HG03064 (cell line): ENCODE measurements around the gene L1TD1.
"Not testable (repeated sequence)": the region's sequence is repeated elsewhere in the genome, so short reads cannot be mapped to it uniquely, and the experiment has no call there.

Experiments used
- ATAC-seq: cut with Tn5 transposase; IDR thresholded peaks from one replicate; pipeline ENCODE4 v1.9.1; 2021; ENCODE audit warnings: low read depth; ENCODE audit not compliant: unreplicated experiment

Gene L1TD1, protein sequence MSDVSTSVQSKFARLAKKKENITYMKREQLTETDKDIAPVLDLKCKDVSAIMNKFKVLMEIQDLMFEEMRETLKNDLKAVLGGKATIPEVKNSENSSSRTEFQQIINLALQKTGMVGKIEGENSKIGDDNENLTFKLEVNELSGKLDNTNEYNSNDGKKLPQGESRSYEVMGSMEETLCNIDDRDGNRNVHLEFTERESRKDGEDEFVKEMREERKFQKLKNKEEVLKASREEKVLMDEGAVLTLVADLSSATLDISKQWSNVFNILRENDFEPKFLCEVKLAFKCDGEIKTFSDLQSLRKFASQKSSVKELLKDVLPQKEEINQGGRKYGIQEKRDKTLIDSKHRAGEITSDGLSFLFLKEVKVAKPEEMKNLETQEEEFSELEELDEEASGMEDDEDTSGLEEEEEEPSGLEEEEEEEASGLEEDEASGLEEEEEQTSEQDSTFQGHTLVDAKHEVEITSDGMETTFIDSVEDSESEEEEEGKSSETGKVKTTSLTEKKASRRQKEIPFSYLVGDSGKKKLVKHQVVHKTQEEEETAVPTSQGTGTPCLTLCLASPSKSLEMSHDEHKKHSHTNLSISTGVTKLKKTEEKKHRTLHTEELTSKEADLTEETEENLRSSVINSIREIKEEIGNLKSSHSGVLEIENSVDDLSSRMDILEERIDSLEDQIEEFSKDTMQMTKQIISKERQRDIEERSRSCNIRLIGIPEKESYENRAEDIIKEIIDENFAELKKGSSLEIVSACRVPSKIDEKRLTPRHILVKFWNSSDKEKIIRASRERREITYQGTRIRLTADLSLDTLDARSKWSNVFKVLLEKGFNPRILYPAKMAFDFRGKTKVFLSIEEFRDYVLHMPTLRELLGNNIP

DNA sequence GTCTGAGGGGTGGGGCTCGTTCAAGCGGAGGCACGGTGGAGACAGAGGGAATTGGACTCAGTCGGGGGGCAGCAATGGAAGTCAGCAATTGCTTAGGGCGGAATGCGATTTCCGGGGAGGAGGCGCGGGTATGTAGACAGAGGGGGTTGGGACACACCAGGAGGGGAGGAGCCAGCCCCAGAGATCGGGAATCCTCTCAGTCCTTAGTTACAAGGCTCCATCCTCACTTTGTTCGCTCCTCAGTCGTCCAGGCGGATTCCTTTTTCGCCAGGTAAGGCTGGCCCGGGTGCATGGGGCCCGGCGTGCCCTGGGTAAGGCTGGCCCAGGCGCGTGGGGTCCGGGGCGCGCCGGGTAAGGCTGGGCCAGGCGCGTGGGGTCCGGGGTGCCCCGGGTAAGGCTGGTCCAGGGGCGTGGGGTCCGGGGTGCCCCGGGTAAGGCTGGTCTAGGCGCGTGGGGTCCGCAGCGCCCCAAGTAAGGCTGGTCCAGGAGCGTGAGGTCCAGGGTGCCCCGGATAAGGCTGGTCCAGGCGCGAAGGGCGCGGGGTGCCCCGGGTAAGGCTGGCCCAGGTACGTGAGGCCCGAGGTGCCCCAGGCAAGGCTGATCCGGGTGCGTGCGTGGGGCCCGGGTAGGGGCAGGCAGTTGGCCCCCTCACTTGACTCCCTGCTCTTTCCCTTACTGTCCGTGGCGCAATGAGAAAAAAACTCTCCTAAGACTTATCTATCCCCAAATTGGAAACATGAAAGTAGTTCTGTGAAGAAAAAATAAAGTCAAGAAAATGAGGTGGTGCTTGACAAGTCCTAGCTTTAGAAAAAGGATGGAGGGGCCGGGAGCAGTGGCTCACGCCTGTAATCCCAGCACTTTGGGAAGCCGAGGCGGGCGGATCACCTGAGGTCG, at the start of gene L1TD1:
Gene L1TD1 (plus strand): TSS at position 199 of the 894 bp plus-strand sequence. CDS start 11,780 bp downstream, outside the sequence.
- ATAC-seq, result no peak

DNA sequence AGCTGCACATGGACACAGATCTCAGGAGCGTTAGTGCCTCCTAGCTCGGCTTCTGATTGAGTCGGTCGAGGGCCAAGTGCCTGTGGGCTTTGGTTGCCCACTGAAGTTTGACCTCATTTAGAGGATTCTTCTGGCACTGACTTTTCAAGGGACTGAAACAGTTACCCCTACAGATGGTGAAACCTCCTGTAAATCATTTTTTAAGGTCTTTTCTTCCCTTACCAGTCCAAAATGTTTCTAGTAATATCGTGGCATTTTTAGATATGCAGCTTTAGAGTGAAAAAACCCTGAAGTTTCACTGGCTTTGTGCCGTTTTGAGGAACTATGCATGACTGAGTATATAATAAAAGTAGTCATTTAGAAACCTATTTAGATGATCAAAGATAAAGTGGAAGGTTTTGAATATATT, 34.7 kb upstream of the L1TD1 start:
- peak; percentile 77 for ATAC-seq

DNA sequence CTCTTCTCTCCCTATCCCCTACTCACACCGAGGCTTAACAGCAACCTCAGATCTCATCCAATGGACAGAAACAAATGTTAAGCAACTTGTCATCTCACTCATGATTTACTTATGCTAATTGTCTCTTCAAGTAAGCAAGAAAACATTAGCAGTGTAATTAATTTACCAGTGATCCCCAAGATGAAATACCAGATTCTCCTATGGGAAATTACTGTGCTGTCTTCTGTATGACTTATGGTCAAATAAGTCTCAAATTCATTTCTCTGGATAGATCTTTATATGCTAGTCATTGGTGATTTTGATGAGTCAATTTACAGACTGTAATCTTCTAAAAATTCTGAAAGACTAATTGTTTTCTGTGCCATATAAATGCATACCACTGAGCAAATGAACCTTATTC, 32.9 kb upstream of the L1TD1 start:
- ATAC-seq, result no peak

DNA sequence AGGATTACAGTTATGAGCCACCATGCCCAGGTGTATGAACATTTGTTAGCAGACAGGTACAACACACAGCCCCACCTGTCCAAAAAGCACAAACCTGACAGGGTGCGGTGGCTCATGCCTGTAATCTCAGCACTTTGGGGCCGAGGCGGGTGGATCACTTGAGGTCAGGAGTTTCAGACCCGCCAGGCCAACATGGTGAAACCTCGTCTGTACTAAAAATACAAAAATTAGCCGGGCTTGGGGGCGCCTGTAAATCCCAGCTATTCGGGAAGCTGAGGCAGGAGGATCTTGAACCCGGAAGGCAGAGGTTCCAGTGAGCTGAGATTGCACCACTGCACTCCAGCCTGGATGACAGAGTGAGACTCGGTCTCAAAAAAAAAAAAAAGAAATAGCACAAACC, 24.3 kb upstream of the L1TD1 start:
- not testable (repeated sequence) for ATAC-seq

DNA sequence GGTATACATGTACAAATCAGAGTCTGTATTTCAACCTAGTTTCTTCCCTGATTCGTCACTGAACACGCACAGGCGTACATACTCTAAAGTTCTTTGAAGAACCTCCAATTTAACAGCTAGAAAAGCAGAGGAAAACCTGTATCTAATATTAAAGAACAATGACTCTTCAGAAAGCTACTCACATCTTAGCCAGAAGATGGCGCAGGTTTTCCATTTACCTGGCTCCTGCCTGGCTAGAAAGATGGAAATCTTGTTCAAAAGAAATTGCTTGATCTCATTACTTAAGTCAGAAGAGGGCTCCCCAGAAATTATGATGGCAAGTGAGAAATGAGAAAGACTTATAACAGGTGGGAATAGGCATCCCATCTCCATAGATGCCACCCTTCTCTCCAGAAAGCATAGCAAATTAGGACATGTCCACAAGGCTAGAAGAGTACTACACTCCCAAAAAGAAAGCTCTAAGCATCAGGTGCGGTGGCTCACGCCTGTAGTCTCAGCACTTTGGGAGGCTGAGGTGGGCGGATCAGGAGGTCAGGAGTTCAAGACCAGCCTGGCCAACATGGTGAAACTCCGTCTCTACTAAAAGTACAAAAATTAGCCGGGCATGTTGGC, 19.0 kb upstream of the L1TD1 start:
- ATAC-seq, result no peak

DNA sequence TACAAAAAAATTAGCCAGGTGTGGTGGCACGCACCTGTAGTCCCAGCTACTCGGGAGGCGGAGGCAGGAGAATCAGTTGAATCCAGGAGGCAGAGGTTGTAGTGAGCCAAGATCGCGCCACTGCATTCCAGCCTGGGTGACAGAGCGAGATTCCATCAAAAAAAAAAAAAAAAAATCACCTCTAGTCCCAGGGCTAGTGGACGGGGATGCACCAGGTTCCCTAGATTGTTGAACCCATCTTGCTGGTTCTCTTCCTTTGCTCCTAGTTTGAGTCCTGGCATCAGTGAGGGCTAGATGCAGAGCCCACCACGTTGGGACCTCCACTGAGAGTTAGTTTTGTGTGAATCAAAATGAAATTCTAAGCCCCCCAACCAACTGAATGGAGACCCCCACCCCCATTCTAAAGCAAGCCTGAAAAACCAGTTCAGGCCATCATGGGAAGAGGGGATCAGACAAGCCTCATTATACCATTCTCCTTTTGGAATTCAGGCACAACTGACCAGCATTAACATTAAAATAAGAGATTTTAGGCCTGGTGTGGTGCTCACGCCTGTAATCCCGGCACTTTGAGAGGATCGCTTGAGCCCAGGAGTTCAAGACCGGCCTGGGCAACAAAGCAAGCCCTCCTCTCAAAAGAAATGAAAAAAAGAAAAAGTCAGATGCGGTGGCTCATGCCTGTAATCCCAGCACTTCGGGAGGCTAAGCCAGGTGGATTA, 17.9 kb upstream of the L1TD1 start:
- ATAC-seq, result no peak

DNA sequence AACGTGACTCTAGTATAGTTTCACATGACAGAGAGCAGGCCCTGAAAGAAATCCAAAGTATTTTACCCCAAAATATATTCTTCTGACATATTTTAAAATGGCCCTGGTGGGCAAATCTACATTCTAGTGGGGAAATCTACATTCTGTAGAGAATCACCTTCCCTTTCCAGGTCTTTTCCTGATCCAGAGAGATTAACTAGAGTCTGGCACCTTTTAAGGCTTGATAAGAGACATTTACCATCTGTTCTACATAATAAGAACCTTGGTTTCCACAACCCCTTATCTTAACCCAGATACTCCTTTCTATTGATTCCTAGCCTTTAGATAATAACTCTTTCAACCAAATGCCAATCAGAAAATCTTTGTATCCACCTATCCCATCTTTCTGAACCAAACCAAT, 17.0 kb upstream of the L1TD1 start:
- no peak for ATAC-seq

DNA sequence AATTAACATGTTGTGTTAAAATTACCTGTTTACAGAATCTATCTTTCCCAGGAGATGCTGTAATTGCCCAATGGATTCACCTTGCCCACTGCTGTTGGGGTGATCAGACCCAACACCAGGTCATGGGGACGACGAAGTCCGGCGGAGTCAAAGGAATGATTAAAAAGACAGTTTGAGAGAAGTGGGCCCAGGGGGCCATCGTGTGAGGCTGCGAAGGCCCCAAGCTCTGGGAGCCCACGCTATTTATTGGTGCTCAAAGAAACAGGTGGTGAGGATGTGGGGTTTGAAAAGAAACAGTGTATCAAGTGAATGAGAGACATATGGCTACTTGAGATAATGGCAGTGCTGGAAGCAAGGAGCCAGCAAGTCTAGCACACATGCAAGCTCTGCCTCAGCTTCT, 16.3 kb upstream of the L1TD1 start:
- ATAC-seq, result no peak

DNA sequence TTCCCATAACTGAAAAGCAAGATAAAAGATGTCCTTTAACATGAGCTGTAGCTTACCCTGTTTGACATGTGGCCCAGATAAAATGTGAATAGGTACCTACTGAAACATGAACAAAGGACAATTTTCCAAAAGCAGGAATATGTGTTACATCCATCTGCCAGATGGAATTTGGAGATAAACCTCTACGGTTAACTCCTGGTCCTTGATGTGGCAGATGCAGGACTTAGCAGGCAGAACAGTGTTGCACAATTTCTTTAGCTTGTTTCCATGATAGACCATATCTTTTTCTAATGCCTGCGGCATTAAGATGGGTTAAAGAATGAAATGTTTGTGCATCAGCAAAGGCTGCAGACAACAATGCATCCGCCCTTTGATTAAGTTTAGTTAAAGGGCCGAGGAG, 14.6 kb upstream of the L1TD1 start:
- ATAC-seq, result not testable (repeated sequence)

DNA sequence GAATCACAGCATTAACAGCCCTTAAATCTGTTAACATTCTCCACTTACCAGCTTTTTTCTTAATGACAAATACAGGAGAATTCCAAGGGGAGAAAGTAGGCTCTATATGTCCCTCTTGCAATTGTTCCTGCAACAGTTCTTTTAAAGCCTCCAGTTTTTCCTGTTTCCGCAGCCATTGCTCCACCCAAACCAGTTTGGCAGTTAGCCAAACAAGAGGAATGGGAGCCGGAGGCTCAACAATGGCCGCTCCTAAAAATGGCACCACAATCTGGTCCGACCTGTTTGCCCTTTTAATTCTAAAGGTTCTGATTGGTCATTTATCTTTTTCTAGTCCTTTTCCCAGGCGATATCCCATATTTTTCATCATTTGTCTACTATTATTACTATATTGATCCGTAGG, 14.0 kb upstream of the L1TD1 start:
- ATAC-seq, result no peak

DNA sequence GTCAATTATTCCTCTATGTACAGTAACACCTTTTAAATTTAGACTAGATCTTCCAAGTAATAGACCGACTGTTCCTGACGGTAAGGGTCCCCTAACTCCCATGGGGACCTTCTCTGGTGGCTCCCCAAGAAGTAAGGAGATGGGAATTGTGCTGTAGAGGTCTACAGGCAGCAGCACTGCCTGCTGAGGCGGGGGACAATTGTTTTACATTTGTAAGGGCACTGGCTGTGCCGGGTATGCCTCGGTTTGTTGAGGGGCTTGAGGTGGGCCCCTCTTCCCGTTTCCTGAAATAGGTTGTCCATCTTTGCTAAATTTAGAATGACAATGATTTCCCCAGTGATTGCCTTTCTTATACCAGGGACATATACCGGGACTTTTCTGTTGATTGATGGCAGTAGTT, 13.1 kb upstream of the L1TD1 start:
- ATAC-seq, result no peak

DNA sequence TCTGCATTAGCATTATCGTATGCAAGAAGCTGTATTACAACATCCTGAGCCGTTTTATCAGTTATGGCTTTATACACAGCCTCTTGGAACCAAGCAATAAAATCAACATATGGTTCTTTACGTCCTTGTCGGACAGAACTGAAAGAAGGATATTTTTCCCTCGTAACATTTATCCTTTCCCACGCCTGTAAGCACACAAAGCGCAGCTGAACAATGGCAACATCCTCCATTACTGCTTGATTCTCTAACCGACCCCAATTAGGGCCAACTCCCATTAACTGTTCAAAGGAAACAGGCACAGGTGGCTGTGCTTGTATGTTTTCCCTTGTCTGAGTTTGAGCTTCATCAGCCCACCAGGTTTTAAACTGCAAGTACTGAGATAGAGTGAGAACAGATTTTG, 12.5 kb upstream of the L1TD1 start:
- not testable (repeated sequence) for ATAC-seq

DNA sequence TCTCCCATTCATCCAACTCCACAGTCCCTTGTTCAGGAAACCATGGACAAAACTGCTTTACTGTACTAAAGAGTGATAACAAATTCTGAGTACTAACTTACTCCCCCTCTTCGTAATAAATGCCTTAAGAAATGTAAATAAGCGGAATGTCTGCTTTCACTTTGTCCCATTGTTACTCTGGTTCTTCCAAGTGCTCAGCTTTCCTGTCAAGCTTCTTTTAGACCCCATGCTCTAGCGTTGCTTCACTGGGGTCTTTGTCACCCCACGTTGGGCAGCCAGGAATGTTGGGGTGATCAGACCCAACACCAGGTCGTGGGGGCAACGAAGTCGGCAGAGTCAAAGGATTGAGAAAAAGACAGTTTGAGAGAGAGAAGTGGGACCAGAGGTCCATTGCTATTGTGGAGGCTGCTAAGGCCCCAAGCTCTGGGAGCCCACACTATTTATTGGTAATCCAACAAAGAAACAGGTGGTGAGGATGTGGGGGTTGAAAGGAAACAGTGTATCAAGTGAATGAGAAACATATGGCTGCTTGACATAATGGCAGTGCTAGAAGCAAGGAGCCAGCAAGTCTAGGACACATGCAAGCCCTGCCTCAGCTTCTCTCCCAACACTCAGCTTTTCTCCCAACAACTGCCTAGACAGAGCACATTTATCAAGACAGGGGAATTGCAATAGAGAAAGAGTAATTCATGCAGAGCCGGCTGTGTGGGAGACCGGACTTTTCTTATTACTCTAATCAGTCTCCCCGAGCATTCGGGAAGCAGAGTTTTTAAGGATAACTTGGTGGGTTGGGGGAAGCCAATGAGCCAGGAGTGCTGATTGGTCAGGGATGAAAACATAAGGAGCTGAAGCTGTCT, 11.3 kb upstream of the L1TD1 start:
- not testable (repeated sequence) for ATAC-seq

DNA sequence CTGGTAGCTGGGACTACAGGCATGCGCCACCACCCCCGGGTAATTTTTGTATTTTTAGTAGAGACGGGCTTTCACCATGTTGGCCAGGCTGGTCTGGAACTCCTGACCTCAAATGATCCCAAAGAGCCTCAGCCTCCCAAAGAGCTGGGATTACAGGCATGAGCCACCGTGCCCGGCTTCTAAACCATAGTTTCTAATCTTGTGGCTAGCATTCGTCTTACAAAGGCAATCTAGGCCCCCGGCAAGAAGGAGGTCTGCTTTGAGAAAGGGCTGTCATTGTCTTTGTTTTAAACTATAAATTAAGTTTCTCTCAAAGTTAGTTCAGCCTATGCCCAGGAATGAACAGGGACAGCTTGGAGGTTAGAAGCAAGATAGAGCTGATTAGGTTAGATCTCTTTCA, 10.3 kb upstream of the L1TD1 start:
- ATAC-seq, result no peak

DNA sequence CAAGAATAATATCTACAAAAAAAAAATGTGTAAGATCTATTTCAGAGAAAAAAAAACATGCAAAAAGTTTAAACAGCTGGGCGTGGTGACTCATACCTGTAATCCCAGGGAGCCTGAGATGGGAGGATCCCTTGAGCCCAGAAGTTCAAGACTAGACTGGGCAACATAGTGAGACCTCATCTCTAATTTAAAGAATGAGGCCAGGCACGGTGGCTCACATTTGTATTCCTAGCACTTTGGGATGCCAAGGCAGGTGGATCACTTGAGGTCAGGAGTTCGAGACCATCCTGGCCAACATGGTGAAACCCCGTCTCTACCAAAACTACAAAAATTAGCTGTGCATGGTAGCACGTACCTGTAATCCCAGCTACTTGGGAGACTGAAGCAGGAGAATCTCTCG, 9.4 kb upstream of the L1TD1 start:
- not testable (repeated sequence) for ATAC-seq

DNA sequence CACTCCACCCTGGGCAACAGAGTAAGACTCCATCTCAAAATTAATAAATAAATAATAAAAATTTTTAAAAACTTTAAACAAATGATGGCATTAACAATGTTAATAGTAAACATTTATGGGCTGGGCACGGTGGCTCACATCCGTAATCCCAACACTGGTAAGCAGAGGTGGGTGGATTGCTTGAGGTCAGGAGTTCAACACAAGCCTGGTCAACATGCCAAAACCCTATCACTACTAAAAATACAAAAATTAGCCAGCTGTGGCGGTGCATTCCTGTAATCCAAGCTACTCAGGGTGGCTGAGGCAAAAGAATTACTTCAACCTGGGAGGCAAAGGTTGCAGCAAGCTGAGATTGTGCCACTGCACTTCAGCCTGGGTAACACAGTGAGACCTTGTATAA, 9.0 kb upstream of the L1TD1 start:
- ATAC-seq, result no peak

DNA sequence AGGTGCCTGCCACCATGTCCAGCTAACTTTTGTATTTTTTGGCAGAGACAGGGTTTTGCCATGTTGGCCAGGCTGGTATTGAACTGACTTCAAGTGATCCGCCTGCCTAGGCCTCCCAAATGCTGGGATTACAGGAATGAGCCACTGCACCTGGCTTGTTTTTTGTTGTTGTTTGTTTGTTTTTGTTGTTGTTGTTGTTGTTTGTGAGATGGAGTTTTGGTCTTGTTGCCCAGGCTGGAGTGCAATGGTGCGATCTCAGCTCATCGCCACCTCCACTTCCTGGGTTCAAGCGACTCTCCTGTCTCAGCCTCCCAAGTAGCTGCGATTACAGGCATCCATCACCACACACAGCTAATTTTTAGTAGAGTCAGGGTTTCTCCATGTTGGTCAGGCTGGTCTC, 7.1 kb upstream of the L1TD1 start:
- no peak for ATAC-seq

DNA sequence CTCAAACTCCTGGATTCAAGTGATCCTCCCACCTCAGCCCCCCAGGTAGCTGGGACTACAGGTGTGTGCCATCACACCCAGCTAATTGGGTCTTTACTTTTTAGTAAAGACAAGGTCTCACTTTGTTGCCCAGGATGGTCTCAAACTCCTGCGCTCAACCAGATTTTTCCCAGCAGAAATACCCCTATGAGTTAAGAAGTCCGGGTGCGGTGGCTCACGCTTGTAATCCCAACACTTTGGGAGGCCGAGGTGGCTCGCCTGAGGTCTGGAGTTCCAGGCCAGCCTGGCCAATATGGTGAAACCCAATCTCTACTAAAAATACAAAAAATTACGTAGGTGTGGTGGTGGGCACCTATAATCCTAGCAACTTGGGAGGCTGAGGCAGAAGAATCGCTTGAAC, 6.5 kb upstream of the L1TD1 start:
- no peak for ATAC-seq
